ENCODE measurements around the gene USP9X. TPM values are rescaled to one million over a fixed set of nuclear protein-coding genes. Genes with fewer than 3 reads are reported as not detected.
"Not testable (repeated sequence)": the region's sequence is repeated elsewhere in the genome, so short reads cannot be mapped to it uniquely, and the experiment has no call there.

USP9X gene
- total RNA-seq, 1 experiment from 2014 or later: 89.2 TPM

DNA sequence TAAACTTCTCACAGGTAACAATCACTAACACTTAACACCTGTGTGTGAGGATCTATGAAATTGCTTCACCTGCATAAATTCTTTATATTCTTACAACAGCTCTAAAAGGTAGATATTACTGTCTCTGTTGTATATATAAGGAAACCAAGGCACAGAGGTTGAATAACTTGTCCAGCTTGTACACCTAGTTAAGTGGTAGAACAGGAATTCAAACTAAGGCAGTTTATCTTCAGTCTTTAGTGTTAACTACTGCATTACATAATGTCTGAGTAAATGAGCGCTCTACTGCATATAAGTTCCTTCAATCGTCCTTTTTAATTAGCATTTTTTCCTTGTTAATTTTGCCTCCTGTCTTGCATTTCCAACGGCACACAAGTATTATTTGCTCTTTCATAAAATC lies 15.0 kb downstream of the USP9X start:
- CTCF ChIA-PET: interaction anchor here (0.6 to 1.8 kb wide), 3 partner anchors 15 to 556 kb away, joined by 4 to 8 read pairs (median 5); no protein-coding TSS in a partner anchor
- Mint-ChIP-seq H3K4me3 (ENCODE audit: low read depth, unreplicated experiment) (no peak overlapping the region), H3K36me3 (ENCODE audit: insufficient read depth, unreplicated experiment) (no peaks in the 10 kb centered on the region), H3K9me3 (ENCODE audit: low read depth, unreplicated experiment) (no peaks in the 10 kb centered on the region), H3K27ac (ENCODE audit: unreplicated experiment) (no peak overlapping the region), H3K4me1 (ENCODE audit: low read depth, unreplicated experiment) (peaks cover 33% of the 10 kb centered on the region), H3K27me3 (ENCODE audit: unreplicated experiment) (no peaks in the 10 kb centered on the region)
- TF ChIP-seq, protein P1, sequence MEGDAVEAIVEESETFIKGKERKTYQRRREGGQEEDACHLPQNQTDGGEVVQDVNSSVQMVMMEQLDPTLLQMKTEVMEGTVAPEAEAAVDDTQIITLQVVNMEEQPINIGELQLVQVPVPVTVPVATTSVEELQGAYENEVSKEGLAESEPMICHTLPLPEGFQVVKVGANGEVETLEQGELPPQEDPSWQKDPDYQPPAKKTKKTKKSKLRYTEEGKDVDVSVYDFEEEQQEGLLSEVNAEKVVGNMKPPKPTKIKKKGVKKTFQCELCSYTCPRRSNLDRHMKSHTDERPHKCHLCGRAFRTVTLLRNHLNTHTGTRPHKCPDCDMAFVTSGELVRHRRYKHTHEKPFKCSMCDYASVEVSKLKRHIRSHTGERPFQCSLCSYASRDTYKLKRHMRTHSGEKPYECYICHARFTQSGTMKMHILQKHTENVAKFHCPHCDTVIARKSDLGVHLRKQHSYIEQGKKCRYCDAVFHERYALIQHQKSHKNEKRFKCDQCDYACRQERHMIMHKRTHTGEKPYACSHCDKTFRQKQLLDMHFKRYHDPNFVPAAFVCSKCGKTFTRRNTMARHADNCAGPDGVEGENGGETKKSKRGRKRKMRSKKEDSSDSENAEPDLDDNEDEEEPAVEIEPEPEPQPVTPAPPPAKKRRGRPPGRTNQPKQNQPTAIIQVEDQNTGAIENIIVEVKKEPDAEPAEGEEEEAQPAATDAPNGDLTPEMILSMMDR (IDR thresholded peaks at IDR 0.05; ENCODE audit: unreplicated experiment): no peak
- no TSS peak for BruUV-seq (replicated peaks)
- DNase-seq: no peak
- intact Hi-C loops (cut with micrococcal nuclease; ENCODE audit: unreplicated experiment): no loop called here

DNA sequence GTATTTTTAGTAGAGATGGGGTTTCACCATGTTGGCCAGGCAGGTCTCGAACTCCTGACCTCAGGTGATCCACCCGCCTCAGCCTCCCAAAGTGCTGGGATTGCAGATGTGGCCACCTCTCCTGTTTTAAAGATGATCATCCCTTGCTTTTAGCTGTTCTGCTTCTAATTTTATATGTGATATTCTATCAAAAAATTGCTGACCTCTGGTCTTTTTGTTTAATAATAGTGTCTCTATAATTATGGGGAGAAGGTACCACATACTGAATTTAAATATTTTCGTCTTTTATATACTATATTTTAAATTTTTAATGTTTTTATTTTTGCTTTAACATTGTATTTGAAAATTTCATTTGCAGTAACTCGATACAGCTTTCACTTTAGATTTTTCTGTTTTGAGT lies 15.6 kb downstream of the USP9X start:
- intact Hi-C loops (cut with micrococcal nuclease; ENCODE audit: unreplicated experiment): no loop called here
- TF ChIP-seq, protein P1 (IDR thresholded peaks at IDR 0.05; ENCODE audit: unreplicated experiment): no peak
- no peaks in the 10 kb centered on the region for H3K27me3 Mint-ChIP-seq (ENCODE audit: unreplicated experiment)
- H3K27ac Mint-ChIP-seq (ENCODE audit: unreplicated experiment): no peak overlapping the region
- no TSS peak for BruUV-seq (replicated peaks)
- CTCF ChIA-PET: interaction anchor here (1.8 kb wide), 1 partner anchor 14 kb away, joined by 8 read pairs; no protein-coding TSS in a partner anchor
- H3K4me1 Mint-ChIP-seq (ENCODE audit: low read depth, unreplicated experiment): peaks cover 27% of the 10 kb centered on the region
- H3K9me3 Mint-ChIP-seq (ENCODE audit: low read depth, unreplicated experiment): no peaks in the 10 kb centered on the region
- no peak overlapping the region for H3K4me3 Mint-ChIP-seq (ENCODE audit: low read depth, unreplicated experiment)
- no peaks in the 10 kb centered on the region for H3K36me3 Mint-ChIP-seq (ENCODE audit: insufficient read depth, unreplicated experiment)
- DNase-seq: no peak

GRCh38 chrX:41105005-41105404 lies 19.8 kb downstream of the USP9X start:
- Mint-ChIP-seq H3K36me3 (ENCODE audit: insufficient read depth, unreplicated experiment) (no peaks in the 10 kb centered on the region), H3K27me3 (ENCODE audit: unreplicated experiment) (no peaks in the 10 kb centered on the region), H3K4me3 (ENCODE audit: low read depth, unreplicated experiment) (no peak overlapping the region), H3K9me3 (ENCODE audit: low read depth, unreplicated experiment) (peaks cover 4% of the 10 kb centered on the region), H3K27ac (ENCODE audit: unreplicated experiment) (no peak overlapping the region), H3K4me1 (ENCODE audit: low read depth, unreplicated experiment) (peaks cover 29% of the 10 kb centered on the region)
- CTCF ChIA-PET: no interaction called here
- intact Hi-C loops (cut with micrococcal nuclease; ENCODE audit: unreplicated experiment): no loop called here
- no TSS peak for BruUV-seq (replicated peaks)
- DNase-seq: no peak
- TF ChIP-seq, protein P1 (IDR thresholded peaks at IDR 0.05; ENCODE audit: unreplicated experiment): no peak

GRCh38 chrX:41106257-41106656 lies 21.0 kb downstream of the USP9X start:
- BruUV-seq (replicated peaks); CTCF ChIA-PET; intact Hi-C loops (cut with micrococcal nuclease; ENCODE audit: unreplicated experiment): not testable (repeated sequence)

GRCh38 chrX:41108007-41108406 lies 22.8 kb downstream of the USP9X start:
- CTCF ChIA-PET: no interaction called here
- Mint-ChIP-seq H3K4me1 (ENCODE audit: low read depth, unreplicated experiment) (peaks cover 49% of the 10 kb centered on the region), H3K27ac (ENCODE audit: unreplicated experiment) (no peak overlapping the region), H3K27me3 (ENCODE audit: unreplicated experiment) (no peaks in the 10 kb centered on the region), H3K36me3 (ENCODE audit: insufficient read depth, unreplicated experiment) (no peaks in the 10 kb centered on the region), H3K4me3 (ENCODE audit: low read depth, unreplicated experiment) (peak overlapping the region; percentile 9), H3K9me3 (ENCODE audit: low read depth, unreplicated experiment) (peaks cover 4% of the 10 kb centered on the region)
- no TSS peak for BruUV-seq (replicated peaks)
- intact Hi-C loops (cut with micrococcal nuclease; ENCODE audit: unreplicated experiment): no loop called here
- no peak for DNase-seq
- TF ChIP-seq, protein P1 (IDR thresholded peaks at IDR 0.05; ENCODE audit: unreplicated experiment): no peak

More at GRCh38 chrX:41106257-41106656, 21.0 kb downstream of the USP9X start:
- not testable (repeated sequence) for DNase-seq; H3K27ac Mint-ChIP-seq (ENCODE audit: unreplicated experiment); H3K9me3 Mint-ChIP-seq (ENCODE audit: low read depth, unreplicated experiment); H3K27me3 Mint-ChIP-seq (ENCODE audit: unreplicated experiment); H3K36me3 Mint-ChIP-seq (ENCODE audit: insufficient read depth, unreplicated experiment); H3K4me3 Mint-ChIP-seq (ENCODE audit: low read depth, unreplicated experiment)
- H3K4me1 Mint-ChIP-seq (ENCODE audit: low read depth, unreplicated experiment): peaks cover 37% of the 10 kb centered on the region

Data from Calu3 (cell line).